ENCODE results near the gene GPN3. TPM values are rescaled to one million over a fixed set of nuclear protein-coding genes. Genes with fewer than 3 reads are reported as not detected.

GPN3 gene
- total and polyA plus RNA-seq, 2 of the 13 experiments (the other 11 are each of a cell fraction or from before 2014, with no cell fraction given), result 28.7 to 29.5 TPM

DNA sequence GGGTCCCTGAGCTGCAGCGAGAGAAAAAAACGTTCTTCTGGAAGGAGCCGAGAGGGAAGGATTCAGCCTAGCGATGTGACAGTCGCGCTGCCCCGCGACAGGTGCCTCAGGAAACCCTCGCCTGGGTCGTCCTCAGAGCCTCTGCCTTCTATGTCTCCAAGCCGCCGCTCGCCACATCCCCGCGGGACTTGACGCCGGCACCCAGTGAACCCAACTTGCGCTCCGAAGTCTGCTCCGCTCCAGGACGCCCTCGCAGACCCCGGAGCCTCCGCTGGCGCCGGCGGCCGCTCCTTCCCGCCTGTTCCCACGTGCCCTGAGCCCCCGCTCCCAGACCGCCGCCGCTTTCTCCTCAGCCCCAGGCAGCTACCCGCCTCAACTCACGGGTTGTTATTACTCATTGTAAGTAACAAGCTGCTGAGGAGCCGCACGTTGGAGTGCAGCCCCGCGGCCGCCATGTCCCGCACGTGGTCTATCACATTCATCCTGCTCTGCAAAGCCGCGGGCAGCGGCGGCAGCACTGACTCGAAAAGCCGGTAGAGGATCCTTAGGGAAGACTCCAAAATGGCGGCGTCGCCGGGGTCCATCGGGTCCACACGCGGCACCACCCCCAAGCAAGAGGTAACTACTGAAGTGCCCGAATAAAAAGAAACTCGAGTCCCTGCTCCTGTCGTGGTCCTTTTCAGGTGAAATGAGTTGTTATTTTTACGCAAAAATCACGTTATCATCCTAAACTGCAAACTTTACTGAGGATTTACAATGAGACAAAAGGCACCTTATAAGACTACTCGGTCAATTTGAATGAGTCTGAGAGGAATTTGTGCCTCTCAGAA lies 64.7 kb downstream of the GPN3 start, which contains the start of gene ANAPC7 (continued):
- peak; percentile 32; the same call in 1 of the 2 replicates for TF ChIP-seq ZNF709 (CRISPR knock-in tag; IDR thresholded peaks at IDR 0.05)
- peak; percentile 19; the same call in 1 of the 2 replicates for TF ChIP-seq ZFX (CRISPR knock-in tag; IDR thresholded peaks at IDR 0.05; ENCODE audit: low read depth)
- peak; percentile 70 for TF ChIP-seq SRSF1 (optimal IDR thresholded peaks at IDR 0.05; ENCODE audit: low read depth, low read length)
- peak; percentile 78 for TF ChIP-seq BORCS8-MEF2B (CRISPR knock-in tag; IDR thresholded peaks at IDR 0.05)
- TF ChIP-seq ZSCAN20 (CRISPR knock-in tag; IDR thresholded peaks at IDR 0.05; ENCODE audit: borderline replicate concordance), result 0 out of 2 replicates have a peak, but pooled peaks have one; percentile 20
- no peak for TF ChIP-seq CEBPB (IDR thresholded peaks at IDR 0.05; ENCODE audit: borderline replicate concordance, low read depth, low read length)
- TF ChIP-seq ZNF256 (CRISPR knock-in tag; conservative IDR thresholded peaks at IDR 0.05), result peak; percentile 85; the same call in 1 of the 2 replicates
- TF ChIP-seq, protein P1, sequence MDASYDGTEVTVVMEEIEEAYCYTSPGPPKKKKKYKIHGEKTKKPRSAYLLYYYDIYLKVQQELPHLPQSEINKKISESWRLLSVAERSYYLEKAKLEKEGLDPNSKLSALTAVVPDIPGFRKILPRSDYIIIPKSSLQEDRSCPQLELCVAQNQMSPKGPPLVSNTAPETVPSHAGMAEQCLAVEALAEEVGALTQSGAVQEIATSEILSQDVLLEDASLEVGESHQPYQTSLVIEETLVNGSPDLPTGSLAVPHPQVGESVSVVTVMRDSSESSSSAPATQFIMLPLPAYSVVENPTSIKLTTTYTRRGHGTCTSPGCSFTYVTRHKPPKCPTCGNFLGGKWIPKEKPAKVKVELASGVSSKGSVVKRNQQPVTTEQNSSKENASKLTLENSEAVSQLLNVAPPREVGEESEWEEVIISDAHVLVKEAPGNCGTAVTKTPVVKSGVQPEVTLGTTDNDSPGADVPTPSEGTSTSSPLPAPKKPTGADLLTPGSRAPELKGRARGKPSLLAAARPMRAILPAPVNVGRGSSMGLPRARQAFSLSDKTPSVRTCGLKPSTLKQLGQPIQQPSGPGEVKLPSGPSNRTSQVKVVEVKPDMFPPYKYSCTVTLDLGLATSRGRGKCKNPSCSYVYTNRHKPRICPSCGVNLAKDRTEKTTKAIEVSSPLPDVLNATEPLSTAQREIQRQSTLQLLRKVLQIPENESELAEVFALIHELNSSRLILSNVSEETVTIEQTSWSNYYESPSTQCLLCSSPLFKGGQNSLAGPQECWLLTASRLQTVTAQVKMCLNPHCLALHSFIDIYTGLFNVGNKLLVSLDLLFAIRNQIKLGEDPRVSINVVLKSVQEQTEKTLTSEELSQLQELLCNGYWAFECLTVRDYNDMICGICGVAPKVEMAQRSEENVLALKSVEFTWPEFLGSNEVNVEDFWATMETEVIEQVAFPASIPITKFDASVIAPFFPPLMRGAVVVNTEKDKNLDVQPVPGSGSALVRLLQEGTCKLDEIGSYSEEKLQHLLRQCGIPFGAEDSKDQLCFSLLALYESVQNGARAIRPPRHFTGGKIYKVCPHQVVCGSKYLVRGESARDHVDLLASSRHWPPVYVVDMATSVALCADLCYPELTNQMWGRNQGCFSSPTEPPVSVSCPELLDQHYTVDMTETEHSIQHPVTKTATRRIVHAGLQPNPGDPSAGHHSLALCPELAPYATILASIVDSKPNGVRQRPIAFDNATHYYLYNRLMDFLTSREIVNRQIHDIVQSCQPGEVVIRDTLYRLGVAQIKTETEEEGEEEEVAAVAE (CRISPR knock-in tag; IDR thresholded peaks at IDR 0.05; ENCODE audit: borderline replicate concordance), result 0 out of 2 replicates have a peak, but pooled peaks have one; percentile 7
- TF ChIP-seq, protein P2, sequence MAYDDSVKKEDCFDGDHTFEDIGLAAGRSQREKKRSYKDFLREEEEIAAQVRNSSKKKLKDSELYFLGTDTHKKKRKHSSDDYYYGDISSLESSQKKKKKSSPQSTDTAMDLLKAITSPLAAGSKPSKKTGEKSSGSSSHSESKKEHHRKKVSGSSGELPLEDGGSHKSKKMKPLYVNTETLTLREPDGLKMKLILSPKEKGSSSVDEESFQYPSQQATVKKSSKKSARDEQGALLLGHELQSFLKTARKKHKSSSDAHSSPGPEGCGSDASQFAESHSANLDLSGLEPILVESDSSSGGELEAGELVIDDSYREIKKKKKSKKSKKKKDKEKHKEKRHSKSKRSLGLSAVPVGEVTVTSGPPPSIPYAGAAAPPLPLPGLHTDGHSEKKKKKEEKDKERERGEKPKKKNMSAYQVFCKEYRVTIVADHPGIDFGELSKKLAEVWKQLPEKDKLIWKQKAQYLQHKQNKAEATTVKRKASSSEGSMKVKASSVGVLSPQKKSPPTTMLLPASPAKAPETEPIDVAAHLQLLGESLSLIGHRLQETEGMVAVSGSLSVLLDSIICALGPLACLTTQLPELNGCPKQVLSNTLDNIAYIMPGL (CRISPR knock-in tag; IDR thresholded peaks at IDR 0.05; ENCODE audit: borderline replicate concordance in 1 of 2, low read depth in 1 of 2), result peak; percentile 43 to 51; a peak in 2 of 4 replicates
- TF ChIP-seq ZNF773 (CRISPR knock-in tag; IDR thresholded peaks at IDR 0.05; ENCODE audit: borderline replicate concordance), result peak; percentile 87; the same call in 1 of the 2 replicates
- TF ChIP-seq, protein P3, sequence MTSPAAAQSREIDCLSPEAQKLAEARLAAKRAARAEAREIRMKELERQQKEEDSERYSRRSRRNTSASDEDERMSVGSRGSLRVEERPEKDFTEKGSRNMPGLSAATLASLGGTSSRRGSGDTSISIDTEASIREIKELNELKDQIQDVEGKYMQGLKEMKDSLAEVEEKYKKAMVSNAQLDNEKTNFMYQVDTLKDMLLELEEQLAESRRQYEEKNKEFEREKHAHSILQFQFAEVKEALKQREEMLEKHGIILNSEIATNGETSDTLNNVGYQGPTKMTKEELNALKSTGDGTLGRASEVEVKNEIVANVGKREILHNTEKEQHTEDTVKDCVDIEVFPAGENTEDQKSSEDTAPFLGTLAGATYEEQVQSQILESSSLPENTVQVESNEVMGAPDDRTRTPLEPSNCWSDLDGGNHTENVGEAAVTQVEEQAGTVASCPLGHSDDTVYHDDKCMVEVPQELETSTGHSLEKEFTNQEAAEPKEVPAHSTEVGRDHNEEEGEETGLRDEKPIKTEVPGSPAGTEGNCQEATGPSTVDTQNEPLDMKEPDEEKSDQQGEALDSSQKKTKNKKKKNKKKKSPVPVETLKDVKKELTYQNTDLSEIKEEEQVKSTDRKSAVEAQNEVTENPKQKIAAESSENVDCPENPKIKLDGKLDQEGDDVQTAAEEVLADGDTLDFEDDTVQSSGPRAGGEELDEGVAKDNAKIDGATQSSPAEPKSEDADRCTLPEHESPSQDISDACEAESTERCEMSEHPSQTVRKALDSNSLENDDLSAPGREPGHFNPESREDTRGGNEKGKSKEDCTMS (CRISPR knock-in tag; conservative IDR thresholded peaks at IDR 0.05), result no peak
- no peak for TF ChIP-seq POLR2AphosphoS2 (IDR thresholded peaks at IDR 0.05; ENCODE audit: low read depth, low read length)
- peak; percentile 88 for TF ChIP-seq ZNF124 (CRISPR knock-in tag; IDR thresholded peaks at IDR 0.05)
- peak; percentile 34 for TF ChIP-seq TBL1XR1 (IDR thresholded peaks at IDR 0.05; ENCODE audit: borderline replicate concordance, low read length, partially characterized antibody)
- TF ChIP-seq NFKB2 (CRISPR knock-in tag; IDR thresholded peaks at IDR 0.05; ENCODE audit: borderline replicate concordance), result 0 out of 2 replicates have a peak, but pooled peaks have one; percentile 67
- TF ChIP-seq REPIN1 (CRISPR knock-in tag; IDR thresholded peaks at IDR 0.05; ENCODE audit: borderline replicate concordance, low read depth), result peak; percentile 38; the same call in 1 of the 2 replicates
- no peak for TF ChIP-seq CHCHD3 (CRISPR knock-in tag; IDR thresholded peaks at IDR 0.05)
- peak; percentile 24; the same call in 1 of the 2 replicates for TF ChIP-seq ZFAT (CRISPR knock-in tag; conservative IDR thresholded peaks at IDR 0.05)

Data from HepG2 (cell line).